ENCODE results near the gene DLX5. TPM values are rescaled to one million over a fixed set of nuclear protein-coding genes. Genes with fewer than 3 reads are reported as not detected.

Gene DLX5
- total RNA-seq, 2 donors from 2014 or later = 0.50 to 0.71 TPM

- intact Hi-C loops (cut with DNase I) = loop anchor here (10.0 kb wide), 3 partner anchors 606 to 1106 kb away; no protein-coding TSS in a partner anchor
- DNase-seq (no peak), ATAC-seq (no peak)
These were observed 4.0 kb downstream of the DLX5 start for GRCh38 chr7:97020601-97020995.

DNA sequence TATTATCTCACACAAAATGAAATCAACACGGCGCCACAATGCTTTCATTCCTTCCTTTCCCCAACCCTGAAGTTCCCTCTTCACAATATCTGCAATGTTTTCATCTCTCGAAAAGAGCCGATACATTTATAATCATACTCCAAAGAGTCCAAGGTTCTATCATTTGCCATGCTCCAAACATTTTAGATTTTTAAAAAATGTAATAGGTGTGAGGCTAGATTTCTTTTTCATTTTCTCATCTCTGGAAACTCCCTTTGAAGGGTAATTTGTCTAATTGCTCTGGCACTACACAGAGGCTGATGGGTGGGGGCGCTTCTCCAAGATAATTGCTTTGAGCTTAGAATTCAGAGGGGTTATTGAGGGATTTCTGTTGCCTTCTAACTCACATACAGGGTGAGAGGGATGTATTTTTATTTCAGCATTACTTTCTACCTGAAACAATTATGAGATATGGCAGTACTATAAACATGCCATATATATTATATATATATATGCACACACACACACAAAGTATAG, 4.9 kb downstream of the DLX5 start:
- intact Hi-C loops (cut with DNase I) = loop anchor here (10.0 kb wide), 3 partner anchors 605 to 1105 kb away; no protein-coding TSS in a partner anchor
- DNase-seq (no peak), ATAC-seq (no peak)

GRCh38 chr7:97018791-97019531, 5.7 kb downstream of the DLX5 start:
- intact Hi-C loops (cut with DNase I) = no loop called here
- DNase-seq (no peak), ATAC-seq (no peak)

GRCh38 chr7:97018126-97018601, 6.5 kb downstream of the DLX5 start:
- intact Hi-C loops (cut with DNase I) = no loop called here
- ATAC-seq = no peak
- no peak for DNase-seq

- no peak for DNase-seq
- no peak for ATAC-seq
- intact Hi-C loops (cut with DNase I) = no loop called here
These were observed 7.2 kb downstream of the DLX5 start for GRCh38 chr7:97017192-97018125.

DNA sequence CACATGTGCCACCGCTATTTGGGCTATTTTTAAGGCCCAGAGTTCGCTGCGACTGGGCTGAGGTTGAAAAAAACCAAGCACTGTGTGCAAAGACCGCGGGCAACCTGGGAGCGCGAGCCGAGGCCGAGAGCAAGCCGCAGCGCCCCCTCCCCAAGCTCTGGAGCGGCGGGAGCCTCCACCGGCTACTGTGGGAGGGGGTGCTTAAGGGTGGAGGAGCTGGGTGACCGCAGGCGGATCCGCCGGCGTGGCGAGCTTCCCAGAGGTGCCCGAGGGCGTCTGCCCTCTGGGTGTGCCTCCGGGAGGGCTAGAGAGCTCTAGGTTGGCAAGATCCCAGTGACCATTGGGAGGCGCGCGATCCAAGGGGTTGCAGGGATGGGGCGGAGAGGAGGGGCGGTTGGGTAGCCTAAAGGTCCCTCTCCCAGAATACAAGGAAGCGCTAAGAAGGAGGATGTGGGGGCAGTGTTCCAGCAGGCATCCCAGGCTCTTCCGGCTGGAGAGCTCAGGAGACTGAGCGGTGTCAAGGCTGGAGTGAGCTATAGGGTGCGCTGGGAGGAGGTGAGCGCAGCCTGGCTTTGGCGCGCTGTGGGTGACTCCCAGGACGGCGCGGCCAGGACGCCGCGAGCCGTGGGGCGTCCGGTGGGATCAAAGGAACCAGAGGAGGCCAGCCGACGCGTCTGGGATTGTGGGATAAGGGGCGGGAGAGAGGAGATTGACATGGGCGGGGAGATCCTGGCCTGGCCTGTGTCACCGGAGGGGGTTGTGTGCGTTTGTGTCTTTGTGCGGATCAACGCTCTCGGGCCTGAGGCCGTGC, 8.0 kb downstream of the DLX5 start:
- ATAC-seq (peak; percentile 23 to 42), DNase-seq (no peak)
- intact Hi-C loops (cut with DNase I) = no loop called here

DNA sequence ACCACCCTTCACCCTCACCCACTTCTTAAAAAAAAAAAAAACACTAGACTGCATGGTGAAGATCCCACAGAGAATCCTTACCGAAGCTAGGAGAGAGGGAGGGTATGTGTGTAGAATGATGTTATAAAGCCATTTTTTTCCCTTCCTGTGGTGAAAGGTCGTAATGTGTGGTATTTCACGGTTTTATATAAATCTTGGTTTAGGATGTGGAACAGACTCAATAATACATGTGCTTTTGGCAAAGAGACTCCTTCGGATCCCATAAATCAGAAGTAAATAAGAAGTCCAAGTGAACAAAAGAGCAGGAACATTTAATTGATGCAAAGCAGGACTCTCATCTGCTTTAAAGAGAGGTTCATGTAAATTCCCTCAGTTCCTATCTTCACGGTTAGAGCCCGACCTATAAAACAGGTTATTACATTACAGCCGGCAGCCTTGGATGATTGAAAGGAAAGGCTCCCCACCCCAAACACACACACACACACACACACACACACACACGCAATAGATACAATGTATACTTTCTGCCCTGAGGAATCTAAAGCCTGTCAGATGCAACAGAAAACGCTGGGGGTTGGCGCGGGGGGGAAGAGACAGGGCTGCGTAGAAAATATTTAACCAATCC, 8.8 kb downstream of the DLX5 start:
- ATAC-seq (no peak), DNase-seq (no peak)
- intact Hi-C loops (cut with DNase I) = no loop called here

DNA sequence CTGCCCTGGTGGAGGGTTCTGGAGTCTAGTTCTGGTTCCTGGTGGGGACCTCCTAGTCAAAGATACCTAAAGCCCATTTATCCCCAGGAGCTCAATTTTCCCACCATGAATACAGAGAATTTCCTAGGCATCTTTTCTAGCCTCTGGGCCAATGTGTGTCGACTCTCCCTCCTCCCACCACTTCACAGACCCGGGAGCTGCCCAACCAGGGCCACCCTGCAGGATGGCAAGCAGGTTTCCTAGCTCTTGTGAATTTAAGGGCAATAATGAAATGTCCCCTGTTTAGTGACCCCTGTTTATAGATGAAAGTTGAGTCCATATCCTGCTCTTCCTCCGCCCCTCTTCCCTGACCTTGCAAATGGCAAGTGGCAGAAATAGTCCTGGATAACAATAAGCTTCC, 9.4 kb downstream of the DLX5 start:
- no peak for ATAC-seq
- intact Hi-C loops (cut with DNase I) = no loop called here
- DNase-seq = no peak

DNA sequence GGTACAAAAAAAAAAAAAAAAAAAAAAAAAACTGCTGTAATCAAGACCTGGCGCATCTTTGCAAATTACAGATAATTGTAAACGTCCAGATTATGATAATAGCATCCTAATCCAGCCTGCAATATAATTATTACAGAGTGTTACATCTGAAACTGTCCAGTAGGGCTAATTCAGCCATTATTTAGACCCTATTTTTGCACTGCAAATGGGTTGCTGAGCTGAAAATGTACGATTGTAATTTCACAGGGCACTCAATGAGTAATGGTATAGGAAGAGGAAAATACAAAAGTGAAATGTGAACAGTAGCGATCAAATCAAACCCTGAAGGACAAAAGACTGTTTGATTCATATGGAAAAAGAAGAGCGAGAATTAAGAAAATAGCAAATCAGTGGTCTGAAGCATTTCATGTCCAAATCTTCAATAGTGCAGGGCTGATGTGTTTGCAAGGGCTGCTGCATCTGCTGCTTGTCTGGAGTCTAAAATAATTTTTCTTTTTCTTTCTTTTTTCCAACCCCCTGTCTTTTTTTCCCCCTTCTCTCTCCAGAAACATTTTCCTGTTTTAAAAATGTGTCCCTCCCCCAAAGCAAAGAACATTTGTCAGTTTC, 10.4 kb downstream of the DLX5 start:
- intact Hi-C loops (cut with DNase I) = no loop called here
- no peak for DNase-seq
- no peak for ATAC-seq

DNA sequence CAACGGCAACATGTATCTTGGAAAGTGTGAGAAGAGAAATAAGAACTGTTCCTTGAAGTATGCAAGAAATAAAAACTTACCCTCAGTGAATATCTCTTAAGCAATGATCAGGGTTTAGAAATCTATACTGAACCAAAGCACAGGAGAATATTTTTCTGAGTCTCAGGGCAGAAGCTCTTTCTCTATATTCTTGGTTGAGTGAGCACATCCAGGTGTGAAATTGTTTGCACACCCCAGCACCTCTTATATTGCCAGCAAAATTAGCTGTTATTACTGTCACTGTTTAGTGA, 10.8 kb downstream of the DLX5 start:
- DNase-seq = no peak
- ATAC-seq = no peak
- intact Hi-C loops (cut with DNase I) = no loop called here

DNA sequence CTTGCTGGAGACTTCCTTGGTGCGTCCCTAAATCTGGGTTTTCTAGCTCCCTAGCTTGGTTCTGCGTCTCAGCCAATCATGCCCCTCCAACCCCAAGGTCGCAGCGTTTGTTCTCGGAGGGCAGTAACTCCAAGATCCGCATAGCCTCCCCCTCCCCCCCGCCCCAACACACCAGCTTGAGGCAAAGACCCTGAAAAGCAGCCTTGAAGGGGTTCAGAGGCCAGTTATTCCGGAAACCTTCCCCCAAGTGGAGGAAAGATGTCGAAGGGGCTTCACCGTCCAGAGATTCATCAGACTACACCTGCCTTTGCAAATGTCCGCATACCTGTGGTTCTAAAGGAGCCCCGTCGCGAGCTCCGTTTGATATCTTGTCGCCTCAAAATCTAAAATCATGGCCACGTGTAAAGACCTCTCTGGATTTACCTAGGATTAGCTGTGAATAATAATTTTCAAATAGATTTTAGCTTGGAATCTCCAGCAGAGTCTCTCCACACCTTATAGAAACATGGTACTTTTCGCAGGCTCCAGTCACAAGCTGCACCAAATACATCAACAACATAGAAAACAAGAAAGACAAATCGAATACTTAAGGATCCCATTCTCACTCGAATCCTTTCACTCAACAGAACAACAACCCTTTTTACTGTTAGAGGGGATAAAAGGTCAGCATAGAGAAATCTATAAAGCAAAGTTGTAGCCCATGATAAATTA, 11.3 kb downstream of the DLX5 start:
- intact Hi-C loops (cut with DNase I) = no loop called here
- no peak for DNase-seq
- ATAC-seq = no peak

DNA sequence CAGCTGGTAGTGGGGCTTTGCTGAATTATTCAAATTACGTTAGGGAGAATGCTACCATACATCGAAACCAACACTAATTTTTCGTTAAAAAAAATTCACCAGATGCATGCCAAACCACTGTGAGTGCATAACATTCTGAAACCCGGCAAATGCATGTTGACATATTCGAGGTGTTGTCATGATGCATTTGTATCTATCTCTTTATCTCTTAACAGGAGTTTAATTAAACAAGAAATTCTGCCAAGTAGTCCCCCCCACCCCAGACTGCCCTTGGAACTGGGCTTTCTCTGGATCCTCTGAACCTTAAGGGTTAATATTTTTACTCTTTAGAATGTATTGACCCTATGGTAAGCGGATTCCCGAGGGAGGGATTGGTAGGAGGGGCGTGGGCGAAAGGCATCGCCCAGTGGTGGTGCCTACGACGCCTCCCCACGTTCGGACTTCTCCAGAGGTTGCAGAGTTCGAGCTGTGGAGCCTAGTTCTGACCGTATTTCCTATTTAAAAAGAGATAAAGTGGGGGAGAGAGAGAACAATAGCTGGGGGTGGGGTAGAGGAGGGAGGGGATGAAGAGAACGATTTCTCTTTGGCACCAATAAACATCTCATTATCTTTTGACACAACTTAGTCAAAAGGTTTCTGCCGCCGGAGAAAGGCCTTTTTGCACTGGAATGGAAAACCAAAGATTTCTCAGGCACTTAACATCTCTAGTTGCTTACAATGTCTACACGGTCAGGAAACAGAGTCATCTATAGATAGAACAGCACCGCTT, 12.1 kb downstream of the DLX5 start:
- ATAC-seq (no peak), DNase-seq (no peak)
- intact Hi-C loops (cut with DNase I) = no loop called here

DNA sequence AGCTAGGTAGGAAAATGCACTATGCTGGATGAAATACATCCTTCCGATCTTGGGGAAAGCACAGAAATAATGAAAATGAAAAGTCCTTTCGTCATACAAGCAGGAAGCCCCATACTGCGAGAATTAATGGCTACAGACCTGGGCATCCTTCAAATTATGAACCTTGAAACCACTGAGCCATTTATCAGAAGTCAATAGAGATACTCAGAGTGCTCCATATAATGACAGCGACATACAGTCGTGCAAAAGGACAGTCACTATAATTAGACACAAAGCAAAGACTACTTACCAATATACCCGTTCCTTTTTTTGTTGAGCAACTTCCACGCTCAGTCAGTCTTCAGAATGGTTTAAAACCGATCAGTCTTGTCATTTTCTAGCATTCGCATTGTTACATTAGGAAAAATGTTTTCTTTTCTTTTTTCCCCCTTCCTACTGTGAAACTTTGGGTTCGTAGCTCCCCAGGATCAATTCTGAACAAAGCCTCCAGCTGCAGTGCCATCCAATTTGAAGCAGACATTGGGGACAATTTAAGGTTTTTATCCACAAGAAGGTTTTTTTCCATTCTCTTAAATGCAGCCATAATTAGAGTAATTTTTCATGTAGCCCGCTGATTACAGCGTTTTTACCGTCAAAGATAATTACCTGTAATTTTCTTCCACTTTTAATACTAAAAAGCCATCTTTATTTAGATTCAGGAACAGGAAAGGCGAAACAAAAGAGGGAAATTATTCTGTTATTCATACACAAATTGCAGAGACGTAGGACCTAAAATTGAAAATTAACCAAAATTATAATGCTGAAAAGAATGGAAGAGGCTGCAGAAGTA, 12.9 kb downstream of the DLX5 start:
- intact Hi-C loops (cut with DNase I) = no loop called here
- ATAC-seq = no peak
- no peak for DNase-seq

GRCh38 chr7:97011104-97011503, 13.5 kb downstream of the DLX5 start:
- ATAC-seq (no peak), DNase-seq (no peak)
- intact Hi-C loops (cut with DNase I) = no loop called here

GRCh38 chr7:97009753-97010732, 14.6 kb downstream of the DLX5 start:
- intact Hi-C loops (cut with DNase I) = no loop called here
- ATAC-seq (no peak), DNase-seq (no peak)

All from left cardiac atrium (tissue), 4 donors.